IPS-20b (cell line): ENCODE results near the gene RPH3AL.

Source experiments
- H3K27ac ChIP-seq: one replicate; pipeline ENCODE4 v1.5.1; 2013; ENCODE audit warnings: low read length
- H3K27me3 ChIP-seq: 2 replicates; pipeline ENCODE4 v1.6.1; 2013; ENCODE audit warnings: mild to moderate bottlenecking, low read length, inconsistent platforms; ENCODE audit not compliant: insufficient read depth
- H3K36me3 ChIP-seq: 2 replicates; pipeline ENCODE4 v1.6.1; 2013; ENCODE audit warnings: low read depth, mild to moderate bottlenecking, inconsistent platforms, low read length, moderate library complexity; ENCODE audit not compliant: insufficient read depth
- H3K4me1 ChIP-seq: 2 replicates; pipeline ENCODE4 v1.6.1; 2013; ENCODE audit warnings: mild to moderate bottlenecking, control low read depth, inconsistent platforms, low read length, moderate library complexity; ENCODE audit not compliant: insufficient read depth
- H3K4me3 ChIP-seq: 2 replicates; pipeline ENCODE4 v1.5.1; 2013; ENCODE audit warnings: mild to moderate bottlenecking, low read length, inconsistent platforms
- H3K9ac ChIP-seq: 2 replicates; pipeline ENCODE4 v1.6.1; 2013; ENCODE audit warnings: low read depth, mild to moderate bottlenecking, inconsistent platforms, low read length, moderate library complexity
- H3K9me3 ChIP-seq: 2 replicates; pipeline ENCODE4 v1.6.1; 2013; ENCODE audit warnings: mild to moderate bottlenecking, low read depth, low read length, inconsistent platforms; ENCODE audit not compliant: insufficient read depth

Gene RPH3AL

GRCh38 chr17:309361-309888, 43.2 kb downstream of the RPH3AL start:
- Histone ChIP-seq H3K9ac (no peak overlapping the region), H3K4me1 (peaks cover 8% of the 10 kb centered on the region; the same call in 1 of the 2 replicates), H3K27ac (no peak overlapping the region), H3K9me3 (peaks cover 1% of the 10 kb centered on the region), H3K4me3 (no peak overlapping the region), H3K36me3 (no peaks in the 10 kb centered on the region), H3K27me3 (peaks cover 3% of the 10 kb centered on the region; the same call in 1 of the 2 replicates)

DNA sequence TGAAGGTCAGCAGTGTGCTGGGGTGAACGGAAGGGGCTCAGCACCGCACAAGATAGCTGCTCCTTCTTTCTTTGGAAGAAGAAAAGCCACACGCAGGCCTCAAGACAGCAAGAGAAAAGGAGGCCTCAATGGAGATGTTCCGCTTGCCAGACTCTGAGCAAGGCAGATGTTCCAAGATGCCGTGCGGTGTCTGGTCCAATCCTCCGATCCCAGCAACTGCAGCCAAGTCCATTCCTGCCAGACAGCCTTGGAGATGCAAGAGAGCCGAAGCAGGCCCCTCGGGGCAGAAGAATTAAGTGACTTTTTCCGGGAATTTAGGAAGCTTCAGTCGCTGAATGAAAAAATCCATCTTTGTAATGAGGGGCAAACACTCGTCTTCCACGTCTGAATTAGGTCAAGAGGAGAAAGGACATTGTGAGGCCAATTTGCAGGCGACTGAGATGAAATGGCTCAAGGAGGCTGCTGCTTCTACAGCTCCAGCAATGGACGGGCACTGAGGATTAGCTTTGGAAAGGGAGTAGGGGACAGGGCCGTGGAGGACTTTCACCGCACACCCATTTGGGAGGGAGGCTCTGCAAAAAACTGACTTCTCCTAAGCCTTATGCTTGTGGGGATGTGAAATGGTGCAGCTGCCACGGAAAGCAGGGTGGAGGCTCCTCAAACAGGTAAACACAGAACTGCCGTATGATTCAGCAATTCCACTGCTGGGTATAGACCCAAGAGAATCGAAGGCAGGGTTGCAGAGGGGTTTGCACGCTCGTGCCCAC, 44.7 kb downstream of the RPH3AL start:
- Histone ChIP-seq H3K9me3 (no peaks in the 10 kb centered on the region), H3K4me3 (no peak overlapping the region), H3K9ac (no peak overlapping the region; the same call in 1 of the 2 replicates), H3K36me3 (no peaks in the 10 kb centered on the region), H3K27me3 (peaks cover 3% of the 10 kb centered on the region; the same call in 1 of the 2 replicates), H3K4me1 (peaks cover 8% of the 10 kb centered on the region; the same call in 1 of the 2 replicates), H3K27ac (no peak overlapping the region)

DNA sequence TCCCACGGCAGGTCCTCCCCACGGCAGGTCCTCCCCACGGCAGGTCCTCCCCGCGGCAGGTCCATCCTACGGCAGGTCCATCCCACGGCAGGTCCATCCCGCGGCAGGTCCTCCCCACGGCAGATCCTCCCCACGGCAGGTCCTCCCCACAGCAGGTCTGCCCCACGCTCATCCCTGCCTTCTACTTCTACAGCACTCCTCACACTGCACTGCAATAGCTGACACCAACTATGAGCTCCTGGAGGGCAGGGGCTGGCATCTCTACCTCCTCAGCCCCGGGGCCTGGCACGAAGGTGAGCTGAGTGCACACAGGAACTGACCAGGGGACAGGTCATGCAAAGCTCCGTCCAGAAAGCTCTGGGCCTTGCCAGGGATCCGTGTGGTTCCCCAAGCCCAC, 45.3 kb downstream of the RPH3AL start:
- Histone ChIP-seq H3K4me3 (no peak overlapping the region), H3K9me3 (no peaks in the 10 kb centered on the region), H3K4me1 (peaks cover 8% of the 10 kb centered on the region; the same call in 1 of the 2 replicates), H3K27me3 (peaks cover 3% of the 10 kb centered on the region; the same call in 1 of the 2 replicates), H3K27ac (no peak overlapping the region), H3K9ac (no peak overlapping the region), H3K36me3 (no peaks in the 10 kb centered on the region)

GRCh38 chr17:306536-307294, 45.9 kb downstream of the RPH3AL start:
- Histone ChIP-seq H3K4me1 (peaks cover 8% of the 10 kb centered on the region; the same call in 1 of the 2 replicates), H3K36me3 (no peaks in the 10 kb centered on the region), H3K4me3 (no peak overlapping the region), H3K9ac (no peak overlapping the region), H3K27ac (no peak overlapping the region), H3K27me3 (peaks cover 3% of the 10 kb centered on the region; the same call in 1 of the 2 replicates), H3K9me3 (no peaks in the 10 kb centered on the region)

GRCh38 chr17:306116-306515, 46.5 kb downstream of the RPH3AL start:
- no peaks in the 10 kb centered on the region for H3K36me3 ChIP-seq
- H3K4me3 ChIP-seq: no peak overlapping the region
- H3K27me3 ChIP-seq: peaks cover 3% of the 10 kb centered on the region; the same call in 1 of the 2 replicates
- peaks cover 5% of the 10 kb centered on the region; the same call in 1 of the 2 replicates for H3K4me1 ChIP-seq
- no peak overlapping the region for H3K27ac ChIP-seq
- no peak overlapping the region for H3K9ac ChIP-seq
- no peaks in the 10 kb centered on the region for H3K9me3 ChIP-seq

DNA sequence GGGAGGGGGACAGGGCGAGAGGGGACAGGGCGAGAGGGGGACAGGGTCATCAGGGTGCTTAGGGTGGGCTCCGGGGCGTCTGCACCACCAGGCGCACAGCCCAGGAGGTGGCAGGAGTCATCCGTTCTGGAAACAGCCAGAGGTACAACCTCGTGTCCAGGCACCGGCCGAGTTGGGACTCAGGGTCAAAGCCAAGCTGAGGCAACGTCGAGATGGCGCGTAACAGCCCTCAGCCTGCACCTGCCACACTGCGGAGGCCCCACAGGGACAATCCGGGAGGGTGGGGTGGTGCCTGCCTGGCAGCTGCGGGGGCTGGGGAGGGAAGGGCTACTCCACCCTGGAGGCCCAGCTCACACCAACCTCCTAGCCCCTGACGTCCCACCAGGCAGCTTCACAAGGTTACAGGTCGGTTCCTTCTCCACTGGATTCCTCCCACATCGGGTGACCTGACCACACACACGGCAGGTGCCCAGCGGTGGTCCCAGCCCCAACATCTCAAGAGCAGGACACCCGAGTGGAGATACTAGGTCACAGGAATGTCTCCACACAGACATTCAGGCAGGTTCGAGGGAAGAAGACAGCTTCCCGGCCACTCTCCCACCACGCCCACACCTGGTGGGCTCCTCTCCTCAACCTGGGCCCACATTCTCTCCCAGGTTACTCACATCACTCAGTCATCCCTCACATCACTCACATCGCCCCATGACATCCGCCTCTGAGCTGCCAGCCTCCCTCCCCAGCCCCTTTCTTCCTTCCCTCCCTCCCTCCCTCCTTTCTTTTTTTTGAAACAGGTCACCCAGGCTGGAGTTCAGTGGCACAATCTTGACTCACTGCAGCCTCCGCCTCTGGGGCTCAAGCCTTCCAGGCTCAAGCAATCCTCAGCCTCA, 47.3 kb downstream of the RPH3AL start:
- Histone ChIP-seq H3K27me3 (peaks cover 3% of the 10 kb centered on the region; the same call in 1 of the 2 replicates), H3K4me1 (no peaks in the 10 kb centered on the region; the same call in 1 of the 2 replicates), H3K36me3 (no peaks in the 10 kb centered on the region), H3K27ac (no peak overlapping the region), H3K9me3 (no peaks in the 10 kb centered on the region), H3K4me3 (no peak overlapping the region), H3K9ac (no peak overlapping the region)

DNA sequence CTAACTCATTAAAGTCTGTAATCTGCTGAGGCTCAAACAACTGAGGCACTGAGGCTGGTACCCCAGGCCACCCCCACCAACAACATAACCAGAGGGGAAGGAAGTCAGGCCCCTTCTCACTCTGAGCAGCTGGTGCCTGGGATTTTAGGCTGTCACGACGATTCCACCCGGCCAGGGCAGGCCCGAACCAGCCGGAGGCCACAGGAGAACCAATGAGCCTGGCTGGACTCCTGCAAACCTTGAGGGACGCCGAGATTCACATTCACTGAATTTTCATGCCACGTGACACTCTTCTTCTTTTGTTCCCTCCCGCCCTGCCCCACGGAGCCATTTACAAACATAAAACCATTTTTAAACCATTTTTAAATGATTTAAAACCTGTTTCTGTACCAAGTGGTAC, 48.1 kb downstream of the RPH3AL start:
- H3K27me3 ChIP-seq: peaks cover 3% of the 10 kb centered on the region; the same call in 1 of the 2 replicates
- H3K4me1 ChIP-seq: no peaks in the 10 kb centered on the region; the same call in 1 of the 2 replicates
- no peaks in the 10 kb centered on the region for H3K9me3 ChIP-seq
- H3K36me3 ChIP-seq: no peaks in the 10 kb centered on the region
- peak overlapping the region; percentile 56 for H3K9ac ChIP-seq
- peak overlapping the region; percentile 55; the same call in 1 of the 2 replicates for H3K4me3 ChIP-seq
- H3K27ac ChIP-seq: no peak overlapping the region

DNA sequence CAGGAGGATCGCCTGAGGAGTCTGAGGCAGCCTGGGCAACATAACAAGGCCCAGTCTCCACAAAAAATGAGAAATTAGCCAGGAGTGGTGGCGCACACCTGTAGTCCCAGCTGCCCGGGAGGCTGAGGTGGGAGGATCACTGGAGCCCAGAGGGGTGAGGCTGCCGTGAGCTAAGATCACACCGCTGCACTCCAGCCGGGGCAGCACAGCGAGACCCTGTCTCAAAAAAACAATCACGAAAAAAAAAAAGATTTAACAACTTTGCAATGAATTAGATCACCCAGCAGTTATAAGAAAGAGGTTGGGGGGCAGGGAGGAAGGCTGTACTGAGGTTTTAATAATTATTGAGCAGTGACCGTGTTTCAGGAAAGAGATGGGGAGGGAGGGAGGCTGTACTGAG, 49.4 kb downstream of the RPH3AL start:
- no peak overlapping the region for H3K4me3 ChIP-seq
- H3K36me3 ChIP-seq: no peaks in the 10 kb centered on the region
- no peak overlapping the region for H3K27ac ChIP-seq
- H3K4me1 ChIP-seq: no peaks in the 10 kb centered on the region; the same call in 1 of the 2 replicates
- no peak overlapping the region for H3K9ac ChIP-seq
- peaks cover 3% of the 10 kb centered on the region; the same call in 1 of the 2 replicates for H3K27me3 ChIP-seq
- no peaks in the 10 kb centered on the region for H3K9me3 ChIP-seq

DNA sequence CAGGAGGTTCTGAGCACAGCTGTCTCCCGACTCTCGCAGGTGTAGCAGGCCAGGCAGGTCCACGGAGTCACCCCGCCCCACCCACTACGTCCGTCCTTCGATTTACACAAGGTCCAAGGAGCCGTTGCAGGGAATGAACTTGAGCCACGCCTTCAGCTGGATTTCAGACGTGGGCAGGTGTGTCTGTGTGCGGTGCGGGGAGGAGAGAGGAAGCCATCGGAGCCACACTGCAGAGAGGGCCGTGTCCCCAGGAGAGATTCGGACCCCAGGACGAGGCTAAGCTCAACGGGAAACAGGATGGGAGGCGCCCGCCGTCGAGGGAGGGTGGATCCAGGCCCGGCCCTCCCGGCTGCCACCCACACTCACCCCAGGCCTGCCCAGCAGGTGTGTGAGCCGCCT, 50.3 kb downstream of the RPH3AL start:
- H3K4me3 ChIP-seq: no peak overlapping the region
- no peaks in the 10 kb centered on the region for H3K36me3 ChIP-seq
- H3K27ac ChIP-seq: no peak overlapping the region
- no peak overlapping the region for H3K9ac ChIP-seq
- no peaks in the 10 kb centered on the region for H3K9me3 ChIP-seq
- H3K27me3 ChIP-seq: peaks cover 3% of the 10 kb centered on the region; the same call in 1 of the 2 replicates
- no peaks in the 10 kb centered on the region; the same call in 1 of the 2 replicates for H3K4me1 ChIP-seq

GRCh38 chr17:301681-302299, 50.8 kb downstream of the RPH3AL start:
- H3K4me3 ChIP-seq: no peak overlapping the region
- no peaks in the 10 kb centered on the region for H3K9me3 ChIP-seq
- no peak overlapping the region for H3K9ac ChIP-seq
- H3K27ac ChIP-seq: no peak overlapping the region
- H3K27me3 ChIP-seq: peaks cover 3% of the 10 kb centered on the region; the same call in 1 of the 2 replicates
- no peaks in the 10 kb centered on the region for H3K36me3 ChIP-seq
- H3K4me1 ChIP-seq: no peaks in the 10 kb centered on the region; the same call in 1 of the 2 replicates
